Lung (tissue), 12 donors: ENCODE measurements around the gene GABRA5. TPM values are rescaled to one million over a fixed set of nuclear protein-coding genes. Genes with fewer than 3 reads are reported as not detected.

Source experiments
- ATAC-seq: fragments of 200-7000 bp; cut with Tn5 transposase; one replicate; pipeline ENCODE4 v1.9.1; 2020; ENCODE audit warnings: moderate number of reproducible peaks; ENCODE audit not compliant: insufficient read depth, low FRiP score
- DNase-seq, 3 donors: peaks; one replicate each; pipeline ENCODE4 v3.0.0-alpha.2; 2013 to 2017
- H3K27ac ChIP-seq, 2 donors: one replicate each; pipeline ENCODE4 v1.5.1; 2013; ENCODE audit warnings: mild to moderate bottlenecking in 2 of 2, moderate library complexity in 2 of 2, control low read depth in 1 of 2, inconsistent platforms in 1 of 2, low read depth in 1 of 2, low read length in 1 of 2
- H3K27me3 ChIP-seq, 3 donors: one replicate each; pipeline ENCODE4 v1.5.1; 2013; ENCODE audit warnings: low read length in 2 of 3; ENCODE audit not compliant: control insufficient read depth in 3 of 3, insufficient read depth in 3 of 3
- H3K36me3 ChIP-seq, 4 donors: one replicate each; pipeline ENCODE4 v1.5.1; 2013; ENCODE audit warnings: low read length in 4 of 4, mild to moderate bottlenecking in 1 of 4, moderate library complexity in 1 of 4; ENCODE audit not compliant: control insufficient read depth in 4 of 4, insufficient read depth in 4 of 4
- H3K4me1 ChIP-seq, 5 donors: one replicate each; pipeline ENCODE4 v1.5.1; 2013; ENCODE audit warnings: low read length in 5 of 5, mild to moderate bottlenecking in 2 of 5, moderate library complexity in 1 of 5; ENCODE audit not compliant: control insufficient read depth in 5 of 5, insufficient read depth in 5 of 5
- H3K4me3 ChIP-seq: one replicate; pipeline ENCODE4 v1.5.1; 2013; ENCODE audit warnings: mild to moderate bottlenecking, control low read depth, moderate library complexity
- H3K9ac ChIP-seq, 2 donors: one replicate each; pipeline ENCODE4 v1.5.1; 2013; ENCODE audit warnings: low read length in 2 of 2, control low read depth in 1 of 2; ENCODE audit not compliant: insufficient read depth in 1 of 2
- H3K9me3 ChIP-seq, 4 donors: one replicate each; pipeline ENCODE4 v1.5.1; 2013; ENCODE audit warnings: low read length in 3 of 4, mild to moderate bottlenecking in 1 of 4, moderate library complexity in 1 of 4; ENCODE audit not compliant: control insufficient read depth in 4 of 4, insufficient read depth in 3 of 4
- WGBS, 2 donors: extraction: QIAGEN DNeasy Blood & Tissue Kit; methylation state at CpG; one replicate each; pipeline ENCODE4 v1.1.7; 2013; 5-methylcytosine and 5-hydroxymethylcytosine counted together
- polyA plus RNA-seq, 2 donors: library from polyadenylated mRNA; stranded (reverse); fragments of 200-250 nt; gene quantifications; one replicate each; pipeline ENCODE4 v1.2.1, GENCODE V29; 2013
- total RNA-seq, 2 donors: library from RNA; depleted of rRNA in 1 of 2; stranded (reverse); fragments of >200 nt in 1 of 2; gene quantifications; one replicate each; pipeline ENCODE4 v1.2.1, GENCODE V29; 2014 to 2021
- TF ChIP-seq, protein P1 (sequence below): IDR thresholded peaks from 2 replicates; pipeline ENCODE4 v1.5.1; 2012; ENCODE audit warnings: mild to moderate bottlenecking; ENCODE audit errors: control extremely low read depth, extremely low read depth
- donor health status: control.
- donor health status: control.
- donor health status: Bipolar disorder and iron deficiency.
- donor health status: healthy.
- donor health status: DM: yes; HTN: yes; CAD: no.

The GABRA5 gene
- total and polyA plus RNA-seq, 4 donors: not detected

- TF ChIP-seq, protein P1, sequence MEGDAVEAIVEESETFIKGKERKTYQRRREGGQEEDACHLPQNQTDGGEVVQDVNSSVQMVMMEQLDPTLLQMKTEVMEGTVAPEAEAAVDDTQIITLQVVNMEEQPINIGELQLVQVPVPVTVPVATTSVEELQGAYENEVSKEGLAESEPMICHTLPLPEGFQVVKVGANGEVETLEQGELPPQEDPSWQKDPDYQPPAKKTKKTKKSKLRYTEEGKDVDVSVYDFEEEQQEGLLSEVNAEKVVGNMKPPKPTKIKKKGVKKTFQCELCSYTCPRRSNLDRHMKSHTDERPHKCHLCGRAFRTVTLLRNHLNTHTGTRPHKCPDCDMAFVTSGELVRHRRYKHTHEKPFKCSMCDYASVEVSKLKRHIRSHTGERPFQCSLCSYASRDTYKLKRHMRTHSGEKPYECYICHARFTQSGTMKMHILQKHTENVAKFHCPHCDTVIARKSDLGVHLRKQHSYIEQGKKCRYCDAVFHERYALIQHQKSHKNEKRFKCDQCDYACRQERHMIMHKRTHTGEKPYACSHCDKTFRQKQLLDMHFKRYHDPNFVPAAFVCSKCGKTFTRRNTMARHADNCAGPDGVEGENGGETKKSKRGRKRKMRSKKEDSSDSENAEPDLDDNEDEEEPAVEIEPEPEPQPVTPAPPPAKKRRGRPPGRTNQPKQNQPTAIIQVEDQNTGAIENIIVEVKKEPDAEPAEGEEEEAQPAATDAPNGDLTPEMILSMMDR: no peak
- 77 to 86% methylated on average over 5 of the region's 5 CpGs for WGBS, 2 donors
- peaks cover 0 to 4% (median 0%) of the 10 kb centered on the region in 4 donors for H3K9me3 ChIP-seq
- H3K27me3 ChIP-seq: no peaks in the 10 kb centered on the region
- no peak overlapping the region for H3K4me3 ChIP-seq
- H3K27ac ChIP-seq: no peak overlapping the region
- H3K9ac ChIP-seq: no peak overlapping the region
- no peak for ATAC-seq
- H3K4me1 ChIP-seq: no peaks in the 10 kb centered on the region
- peak; percentile 42 to 69 (median 61) for DNase-seq
- no peaks in the 10 kb centered on the region for H3K36me3 ChIP-seq
Observed at GRCh38 chr15:26941489-26941888, 74.6 kb downstream of the GABRA5 start.

DNA sequence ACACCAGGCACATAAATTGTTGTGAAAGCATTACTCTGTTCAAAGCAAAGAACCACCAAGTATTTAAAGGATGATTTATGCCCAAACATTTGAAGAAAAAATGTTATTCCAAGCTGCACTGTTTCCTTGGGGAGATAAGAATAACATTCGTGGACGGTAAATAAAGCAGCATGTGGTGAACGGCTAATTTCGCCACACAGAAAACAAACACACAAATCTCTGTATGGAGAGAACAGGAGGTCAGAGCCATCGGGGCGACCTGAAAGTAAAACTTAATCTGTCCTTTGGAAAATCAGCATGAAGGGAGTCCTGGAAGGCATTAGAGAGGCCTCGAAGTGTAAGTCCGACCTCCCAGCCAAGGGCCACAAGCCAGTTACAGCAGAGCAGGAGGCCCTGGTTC is 77.0 kb downstream of the GABRA5 start:
- ATAC-seq: no peak
- H3K9ac ChIP-seq: no peak overlapping the region

DNA sequence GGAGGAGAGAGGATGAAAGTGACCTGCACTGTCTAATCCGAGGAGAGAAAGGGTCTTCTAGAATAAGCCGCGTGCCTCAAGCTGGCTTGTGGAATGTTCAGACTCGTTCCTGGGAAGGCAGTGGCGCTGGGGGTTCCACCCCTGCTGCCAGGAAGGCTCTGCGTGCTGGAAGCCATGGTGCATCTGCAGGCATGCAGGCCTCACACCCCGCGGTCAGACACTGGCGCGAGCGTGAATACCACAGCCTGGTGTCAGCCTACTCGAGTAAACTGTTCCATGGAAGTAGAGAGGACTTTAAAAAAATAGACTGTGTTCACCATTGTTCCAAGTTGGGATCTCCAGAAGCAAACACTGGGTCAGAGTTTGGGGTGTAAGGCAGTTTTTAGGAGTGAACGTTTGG is 78.2 kb downstream of the GABRA5 start:
- no peak overlapping the region for H3K9ac ChIP-seq
- TF ChIP-seq, protein P1: no peak
- 82 to 83% methylated on average over 13 of the region's 13 CpGs for WGBS, 2 donors
- H3K4me1 ChIP-seq: no peaks in the 10 kb centered on the region
- peaks cover 0 to under 1% (median 0%) of the 10 kb centered on the region in 3 donors for H3K27me3 ChIP-seq
- H3K36me3 ChIP-seq: no peaks in the 10 kb centered on the region
- DNase-seq (no peak), ATAC-seq (no peak)
- H3K4me3 ChIP-seq: no peak overlapping the region
- H3K9me3 ChIP-seq: peaks cover 0 to 4% (median 0%) of the 10 kb centered on the region in 4 donors
- no peak overlapping the region for H3K27ac ChIP-seq

More for the DNA sequence above, 77.0 kb downstream of the GABRA5 start:
- Histone ChIP-seq H3K9me3 (peaks cover 0 to 4% (median 0%) of the 10 kb centered on the region in 4 donors), H3K4me1 (no peaks in the 10 kb centered on the region), H3K27ac (no peak overlapping the region), H3K4me3 (no peak overlapping the region), H3K27me3 (no peaks in the 10 kb centered on the region), H3K36me3 (no peaks in the 10 kb centered on the region)
- 51 to 55% methylated on average over 8 of the region's 8 CpGs for WGBS, 2 donors
- DNase-seq: peak in 2 of 3 donors; percentile 29 to 66
- TF ChIP-seq, protein P1: no peak

GRCh38 chr15:26950001-26950400 is 83.1 kb downstream of the GABRA5 start:
- TF ChIP-seq, protein P1: no peak
- ATAC-seq (no peak), DNase-seq (no peak)
- H3K4me3 ChIP-seq: no peak overlapping the region
- H3K27me3 ChIP-seq: peaks cover 0 to 3% (median 0%) of the 10 kb centered on the region in 3 donors
- no peaks in the 10 kb centered on the region for H3K4me1 ChIP-seq
- 77 to 84% methylated on average over 2 of the region's 2 CpGs for WGBS, 2 donors
- H3K9ac ChIP-seq: no peak overlapping the region
- no peak overlapping the region for H3K27ac ChIP-seq
- peaks cover 0 to 4% (median 2%) of the 10 kb centered on the region in 4 donors for H3K9me3 ChIP-seq
- H3K36me3 ChIP-seq: no peaks in the 10 kb centered on the region
